Measurements from ENCODE around the gene INTS11. TPM values are rescaled to one million over a fixed set of nuclear protein-coding genes. Genes with fewer than 3 reads are reported as not detected.
A peak's percentile ranks its signal among the peaks of the same experiment; 100 is the strongest.

Gene INTS11
- polyA plus RNA-seq, 2 of the 4 experiments (the other 2 are of a cell fraction), result 41.9 to 62.9 TPM

DNA sequence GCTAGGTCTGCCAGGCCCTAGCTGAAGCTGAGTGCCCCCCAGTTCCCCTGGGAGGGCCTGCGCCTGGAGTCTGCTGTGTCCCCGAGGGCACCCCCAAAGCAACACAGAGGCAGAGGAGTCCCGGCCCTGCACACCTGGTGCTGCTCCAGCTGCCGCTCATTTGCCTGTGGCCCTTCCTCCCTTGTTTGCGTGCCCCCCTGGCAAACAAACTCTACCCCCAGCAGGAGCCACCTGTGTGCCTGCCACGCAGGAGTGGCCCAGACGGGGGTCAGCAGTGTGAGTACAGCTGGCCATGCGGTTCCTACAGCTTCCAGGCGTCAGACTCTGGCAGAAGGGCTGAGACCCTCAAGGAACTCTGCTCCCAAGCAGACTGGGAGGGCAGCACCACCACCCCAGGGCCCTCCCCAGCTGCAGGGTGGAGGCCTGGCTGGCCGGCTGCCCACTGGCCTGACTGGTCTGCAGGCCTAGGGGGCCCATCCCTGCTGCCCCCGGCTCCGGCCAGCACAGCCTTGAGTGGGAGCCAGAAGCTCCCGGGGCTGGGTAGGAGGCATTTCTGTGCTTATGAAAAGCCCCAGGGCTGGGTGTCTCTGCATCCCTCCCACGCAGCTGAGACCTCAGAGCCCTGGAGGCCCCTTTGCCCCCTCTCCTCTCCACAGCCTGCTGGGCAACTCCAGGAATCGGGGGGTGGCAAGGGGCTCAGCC, 6.1 kb upstream of the INTS11 start:
- H3K4me1 ChIP-seq, result peaks cover 17% of the 10 kb centered on the region; the same call in 2 of the 3 replicates
- H3K9me3 ChIP-seq, result no peaks in the 10 kb centered on the region
- peak overlapping the region in 1 of 2 experiments; percentile 52; a peak in 2 of 6 replicates for H3K27ac ChIP-seq
- FAIRE-seq (no peak), DNase-seq (ENCODE audit: low read depth in 1 of 2, low spot score in 1 of 2) (no peak), ATAC-seq (peak; percentile 10 to 25; a peak in 4 of 6 replicates)
- H3K4me3 ChIP-seq, result no peak overlapping the region
- ChIA-PET CTCF (interaction anchor here (1.2 to 2.5 kb wide), 3 partner anchors 14 to 41 kb away, joined by 3 to 8 read pairs (median 7); partner anchors contain the start of gene DVL1), POLR2A (no interaction called here)
- TF ChIP-seq POLR2A (IDR thresholded peaks at IDR 0.05; ENCODE audit: low read length) (0 out of 2 replicates have a peak, but pooled peaks have one; percentile 10), EP300 (IDR thresholded peaks at IDR 0.05) (no peak), BHLHE40 (IDR thresholded peaks at IDR 0.05; ENCODE audit: low read depth, low read length) (no peak), ZSCAN20 (CRISPR knock-in tag; IDR thresholded peaks at IDR 0.05) (no peak)
- TF ChIP-seq, protein P1, sequence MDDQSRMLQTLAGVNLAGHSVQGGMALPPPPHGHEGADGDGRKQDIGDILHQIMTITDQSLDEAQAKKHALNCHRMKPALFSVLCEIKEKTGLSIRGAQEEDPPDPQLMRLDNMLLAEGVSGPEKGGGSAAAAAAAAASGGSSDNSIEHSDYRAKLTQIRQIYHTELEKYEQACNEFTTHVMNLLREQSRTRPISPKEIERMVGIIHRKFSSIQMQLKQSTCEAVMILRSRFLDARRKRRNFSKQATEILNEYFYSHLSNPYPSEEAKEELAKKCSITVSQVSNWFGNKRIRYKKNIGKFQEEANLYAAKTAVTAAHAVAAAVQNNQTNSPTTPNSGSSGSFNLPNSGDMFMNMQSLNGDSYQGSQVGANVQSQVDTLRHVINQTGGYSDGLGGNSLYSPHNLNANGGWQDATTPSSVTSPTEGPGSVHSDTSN (IDR thresholded peaks at IDR 0.05), result 0 out of 2 replicates have a peak, but pooled peaks have one; percentile 12
- WGBS (ENCODE audit: missing lambda C conversion rate), result 17% methylated on average over 1 of the region's 15 CpGs
- H3K4me2 ChIP-seq, result peak overlapping the region; percentile 30; the same call in 1 of the 3 replicates

DNA sequence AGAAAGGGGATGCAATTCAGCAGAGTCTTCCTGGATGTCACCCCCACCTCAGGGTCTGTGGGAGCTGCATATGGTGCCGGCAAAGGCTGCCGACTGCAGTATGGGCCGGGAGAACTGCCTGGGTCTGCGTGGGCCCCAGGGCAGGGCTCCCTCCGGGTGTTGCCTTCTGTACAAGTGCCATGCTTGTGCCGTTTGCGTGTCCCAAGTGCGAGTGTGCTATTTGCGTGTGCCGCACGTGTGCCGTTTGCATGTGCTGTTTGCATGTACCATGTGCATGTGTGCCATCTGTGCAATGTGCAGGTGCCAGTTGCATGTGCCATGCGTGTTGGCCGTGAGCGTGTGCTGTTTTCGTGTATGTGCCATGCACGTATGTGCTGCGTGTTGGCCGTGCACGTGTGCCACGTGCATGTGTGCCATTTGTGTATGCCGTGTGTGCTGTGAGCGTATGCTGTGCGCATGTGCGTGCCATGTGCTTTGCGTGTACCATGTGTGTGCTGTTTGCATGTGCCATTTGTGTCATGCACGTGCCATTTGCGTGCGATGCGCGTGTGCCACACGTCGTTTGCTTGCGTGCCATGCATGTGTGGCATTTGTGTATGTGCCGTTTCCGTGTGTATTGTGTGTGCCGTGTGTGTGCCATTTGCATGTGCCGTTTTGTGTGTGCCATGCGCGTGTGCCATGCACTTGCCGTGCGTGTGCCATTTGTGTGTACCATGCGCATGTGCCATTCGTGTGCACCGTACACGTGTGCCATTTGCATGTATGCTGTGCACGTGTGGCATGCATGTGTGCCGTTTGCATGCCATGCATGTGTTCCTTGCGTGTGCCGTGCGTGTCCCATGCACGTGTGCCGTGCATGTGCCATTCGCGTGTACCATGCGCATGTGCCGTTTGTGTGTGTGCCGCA, 5.1 kb upstream of the INTS11 start:
- Histone ChIP-seq H3K4me3 (no peak overlapping the region), H3K27ac (no peak overlapping the region), H3K4me2 (no peak overlapping the region), H3K4me1 (peaks cover 18% of the 10 kb centered on the region; the same call in 2 of the 3 replicates), H3K9me3 (no peaks in the 10 kb centered on the region)
- 94% methylated on average over 49 of the region's 58 CpGs for WGBS (ENCODE audit: missing lambda C conversion rate)
- POLR2A ChIA-PET, result no interaction called here
- DNase-seq (ENCODE audit: low read depth in 1 of 2, low spot score in 1 of 2) (no peak), ATAC-seq (no peak), FAIRE-seq (no peak)
- CTCF ChIA-PET, result interaction anchor here (1.2 to 1.4 kb wide), 2 partner anchors 15 to 40 kb away, joined by 3 to 8 read pairs; no protein-coding TSS in a partner anchor
- TF ChIP-seq CHD2 (IDR thresholded peaks at IDR 0.05; ENCODE audit: low read length, partially characterized antibody) (no peak), RNF2 (IDR thresholded peaks at IDR 0.05; ENCODE audit: borderline replicate concordance, low read depth) (no peak), HEYL (CRISPR knock-in tag; IDR thresholded peaks at IDR 0.05) (no peak), NPAS2 (CRISPR knock-in tag; IDR thresholded peaks at IDR 0.05; ENCODE audit: borderline replicate concordance) (no peak), HOXA7 (CRISPR knock-in tag; IDR thresholded peaks at IDR 0.05) (no peak), EHMT2 (IDR thresholded peaks at IDR 0.05; ENCODE audit: low read depth) (no peak), POLR2AphosphoS2 (conservative IDR thresholded peaks at IDR 0.05; ENCODE audit: low read length) (no peak; the same call in 1 of the 2 replicates), MYC (IDR thresholded peaks at IDR 0.05; ENCODE audit: borderline replicate concordance, low read length) (no peak), RARB (CRISPR knock-in tag; IDR thresholded peaks at IDR 0.05) (no peak), ZFP36 (IDR thresholded peaks at IDR 0.05; ENCODE audit: borderline replicate concordance, partially characterized antibody) (no peak), RCOR1 (IDR thresholded peaks at IDR 0.05; ENCODE audit: low read depth, low read length) (no peak), CEBPB (IDR thresholded peaks at IDR 0.05) (no peak), RAD21 (conservative IDR thresholded peaks at IDR 0.05 in 1 of 2, IDR thresholded peaks at IDR 0.05 in 1 of 2) (no peak), CHD4 (IDR thresholded peaks at IDR 0.05; ENCODE audit: borderline replicate concordance) (no peak), HOXB13 (CRISPR knock-in tag; IDR thresholded peaks at IDR 0.05; ENCODE audit: low read depth) (no peak)
- TF ChIP-seq, protein P2, sequence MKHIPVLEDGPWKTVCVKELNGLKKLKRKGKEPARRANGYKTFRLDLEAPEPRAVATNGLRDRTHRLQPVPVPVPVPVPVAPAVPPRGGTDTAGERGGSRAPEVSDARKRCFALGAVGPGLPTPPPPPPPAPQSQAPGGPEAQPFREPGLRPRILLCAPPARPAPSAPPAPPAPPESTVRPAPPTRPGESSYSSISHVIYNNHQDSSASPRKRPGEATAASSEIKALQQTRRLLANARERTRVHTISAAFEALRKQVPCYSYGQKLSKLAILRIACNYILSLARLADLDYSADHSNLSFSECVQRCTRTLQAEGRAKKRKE (CRISPR knock-in tag; IDR thresholded peaks at IDR 0.05; ENCODE audit: low read depth), result no peak

Measured in A549 (cell line).